ENCODE data around the gene LMAN2L. TPM values are rescaled to one million over a fixed set of nuclear protein-coding genes. Genes with fewer than 3 reads are reported as not detected.

The LMAN2L gene
- total RNA-seq, 1 experiment from 2014 or later = 24.0 TPM

- TF ChIP-seq CTCF (conservative IDR thresholded peaks at IDR 0.05; ENCODE audit: low read depth, low read length) = no peak
- no peak for TF ChIP-seq EZH2 (IDR thresholded peaks at IDR 0.05; ENCODE audit: borderline replicate concordance, low read depth, low read length, poor library complexity, severe bottlenecking)
- ChIA-PET POLR2A (ENCODE audit: low non-redundant PET) (no interaction called here), CTCF (no interaction called here)
- intact Hi-C loops (cut with micrococcal nuclease; ENCODE audit: unreplicated experiment) = no loop called here
- H3K27ac ChIP-seq (ENCODE audit: low read depth, low read length, poor library complexity, severe bottlenecking) = no peak overlapping the region
- no peaks in the 10 kb centered on the region for H3K9me3 ChIP-seq (ENCODE audit: low read depth, low read length, poor library complexity, severe bottlenecking)
- H3K36me3 ChIP-seq (ENCODE audit: insufficient read depth, low read length, poor library complexity, severe bottlenecking) = no peaks in the 10 kb centered on the region
- BruUV-seq (replicated peaks) = no TSS peak
- no peak overlapping the region for H3K4me3 ChIP-seq (ENCODE audit: low read depth, low read length, poor library complexity, severe bottlenecking)
- no peaks in the 10 kb centered on the region for H3K27me3 ChIP-seq (replicated peaks; ENCODE audit: insufficient read depth, low read depth, low read length, poor library complexity)
- DNase-seq (ENCODE audit: low spot score) = no peak
- H3K4me1 ChIP-seq (ENCODE audit: insufficient read depth, low read length, poor library complexity, severe bottlenecking) = no peaks in the 10 kb centered on the region
Measured at GRCh38 chr2:96694816-96695455, 44.9 kb downstream of the LMAN2L start.

GRCh38 chr2:96694279-96694678 lies 45.6 kb downstream of the LMAN2L start:
- TF ChIP-seq EZH2 (IDR thresholded peaks at IDR 0.05; ENCODE audit: borderline replicate concordance, low read depth, low read length, poor library complexity, severe bottlenecking) = no peak
- TF ChIP-seq CTCF (conservative IDR thresholded peaks at IDR 0.05; ENCODE audit: low read depth, low read length) = no peak

GRCh38 chr2:96693286-96694200 lies 46.3 kb downstream of the LMAN2L start:
- H3K4me1 ChIP-seq (ENCODE audit: insufficient read depth, low read length, poor library complexity, severe bottlenecking) = no peaks in the 10 kb centered on the region
- no peak for TF ChIP-seq CTCF (conservative IDR thresholded peaks at IDR 0.05; ENCODE audit: low read depth, low read length)
- no peak for TF ChIP-seq EZH2 (IDR thresholded peaks at IDR 0.05; ENCODE audit: borderline replicate concordance, low read depth, low read length, poor library complexity, severe bottlenecking)
- DNase-seq (ENCODE audit: low spot score) = no peak
- no TSS peak for BruUV-seq (replicated peaks)
- H3K9me3 ChIP-seq (ENCODE audit: low read depth, low read length, poor library complexity, severe bottlenecking) = no peaks in the 10 kb centered on the region
- no peaks in the 10 kb centered on the region for H3K27me3 ChIP-seq (replicated peaks; ENCODE audit: insufficient read depth, low read depth, low read length, poor library complexity)
- no peak overlapping the region for H3K27ac ChIP-seq (ENCODE audit: low read depth, low read length, poor library complexity, severe bottlenecking)
- CTCF ChIA-PET = no interaction called here
- POLR2A ChIA-PET (ENCODE audit: low non-redundant PET) = no interaction called here
- intact Hi-C loops (cut with micrococcal nuclease; ENCODE audit: unreplicated experiment) = no loop called here
- H3K36me3 ChIP-seq (ENCODE audit: insufficient read depth, low read length, poor library complexity, severe bottlenecking) = no peaks in the 10 kb centered on the region
- H3K4me3 ChIP-seq (ENCODE audit: low read depth, low read length, poor library complexity, severe bottlenecking) = no peak overlapping the region

More at GRCh38 chr2:96694279-96694678, 45.6 kb downstream of the LMAN2L start:
- DNase-seq (ENCODE audit: low spot score) = no peak
- H3K4me1 ChIP-seq (ENCODE audit: insufficient read depth, low read length, poor library complexity, severe bottlenecking) = no peaks in the 10 kb centered on the region
- H3K36me3 ChIP-seq (ENCODE audit: insufficient read depth, low read length, poor library complexity, severe bottlenecking) = no peaks in the 10 kb centered on the region
- ChIA-PET CTCF (no interaction called here), POLR2A (ENCODE audit: low non-redundant PET) (no interaction called here)
- H3K9me3 ChIP-seq (ENCODE audit: low read depth, low read length, poor library complexity, severe bottlenecking) = no peaks in the 10 kb centered on the region
- no peak overlapping the region for H3K4me3 ChIP-seq (ENCODE audit: low read depth, low read length, poor library complexity, severe bottlenecking)
- intact Hi-C loops (cut with micrococcal nuclease; ENCODE audit: unreplicated experiment) = no loop called here
- H3K27me3 ChIP-seq (replicated peaks; ENCODE audit: insufficient read depth, low read depth, low read length, poor library complexity) = no peaks in the 10 kb centered on the region
- no peak overlapping the region for H3K27ac ChIP-seq (ENCODE audit: low read depth, low read length, poor library complexity, severe bottlenecking)
- no TSS peak for BruUV-seq (replicated peaks)

Measured in A673 (cell line).